ENCODE data around the gene LSM7. TPM values are rescaled to one million over a fixed set of nuclear protein-coding genes. Genes with fewer than 3 reads are reported as not detected.
A peak's percentile ranks its signal among the peaks of the same experiment; 100 is the strongest.

Gene LSM7
- total RNA-seq, 1 donor from 2014 or later, result 190 TPM

GRCh38 chr19:2345794-2346663 lies 17.6 kb upstream of the LSM7 start:
- H3K36me3 Mint-ChIP-seq (ENCODE audit: low read depth), result peaks cover 7% of the 10 kb centered on the region
- H3K4me1 Mint-ChIP-seq, result no peaks in the 10 kb centered on the region
- no peak for DNase-seq
- H3K4me3 Mint-ChIP-seq, result no peak overlapping the region
- no peaks in the 10 kb centered on the region for H3K9me3 Mint-ChIP-seq
- no peaks in the 10 kb centered on the region for H3K27me3 Mint-ChIP-seq
- H3K27ac Mint-ChIP-seq, result peak overlapping the region; percentile 23
- intact Hi-C loops (cut with micrococcal nuclease), result no loop called here

GRCh38 chr19:2345076-2345475 lies 16.7 kb upstream of the LSM7 start:
- Mint-ChIP-seq H3K27ac (no peak overlapping the region), H3K27me3 (no peaks in the 10 kb centered on the region), H3K4me1 (no peaks in the 10 kb centered on the region), H3K9me3 (no peaks in the 10 kb centered on the region), H3K4me3 (no peak overlapping the region), H3K36me3 (ENCODE audit: low read depth) (peaks cover 7% of the 10 kb centered on the region)
- no peak for DNase-seq
- intact Hi-C loops (cut with micrococcal nuclease), result no loop called here

GRCh38 chr19:2344381-2344870 lies 16.0 kb upstream of the LSM7 start:
- no peak overlapping the region for H3K27ac Mint-ChIP-seq
- intact Hi-C loops (cut with micrococcal nuclease), result no loop called here
- no peaks in the 10 kb centered on the region for H3K27me3 Mint-ChIP-seq
- H3K4me3 Mint-ChIP-seq, result no peak overlapping the region
- H3K4me1 Mint-ChIP-seq, result no peaks in the 10 kb centered on the region
- DNase-seq, result no peak
- no peaks in the 10 kb centered on the region for H3K9me3 Mint-ChIP-seq
- H3K36me3 Mint-ChIP-seq (ENCODE audit: low read depth), result peaks cover 7% of the 10 kb centered on the region

- Mint-ChIP-seq H3K36me3 (ENCODE audit: low read depth) (peaks cover 7% of the 10 kb centered on the region), H3K27me3 (no peaks in the 10 kb centered on the region), H3K4me3 (no peak overlapping the region), H3K9me3 (no peaks in the 10 kb centered on the region), H3K27ac (no peak overlapping the region), H3K4me1 (no peaks in the 10 kb centered on the region)
- no peak for DNase-seq
- intact Hi-C loops (cut with micrococcal nuclease), result no loop called here
These were observed 15.1 kb upstream of the LSM7 start for GRCh38 chr19:2343289-2343982.

GRCh38 chr19:2342656-2343288 lies 14.4 kb upstream of the LSM7 start:
- intact Hi-C loops (cut with micrococcal nuclease), result no loop called here
- no peak overlapping the region for H3K4me3 Mint-ChIP-seq

GRCh38 chr19:2341982-2342381 lies 13.6 kb upstream of the LSM7 start:
- Mint-ChIP-seq H3K4me1 (no peaks in the 10 kb centered on the region), H3K36me3 (ENCODE audit: low read depth) (peaks cover 8% of the 10 kb centered on the region), H3K27me3 (no peaks in the 10 kb centered on the region), H3K9me3 (no peaks in the 10 kb centered on the region), H3K27ac (no peak overlapping the region), H3K4me3 (no peak overlapping the region)
- intact Hi-C loops (cut with micrococcal nuclease), result no loop called here
- no peak for DNase-seq

More at GRCh38 chr19:2342656-2343288, 14.4 kb upstream of the LSM7 start:
- H3K27me3 Mint-ChIP-seq, result no peaks in the 10 kb centered on the region
- peaks cover 7% of the 10 kb centered on the region for H3K36me3 Mint-ChIP-seq (ENCODE audit: low read depth)
- H3K4me1 Mint-ChIP-seq, result no peaks in the 10 kb centered on the region
- H3K9me3 Mint-ChIP-seq, result no peaks in the 10 kb centered on the region
- no peak overlapping the region for H3K27ac Mint-ChIP-seq
- no peak for DNase-seq

GRCh38 chr19:2341244-2341751 lies 12.9 kb upstream of the LSM7 start:
- no peak for DNase-seq
- Mint-ChIP-seq H3K4me1 (peaks cover under 1% of the 10 kb centered on the region), H3K36me3 (ENCODE audit: low read depth) (peaks cover 11% of the 10 kb centered on the region), H3K27ac (no peak overlapping the region), H3K27me3 (no peaks in the 10 kb centered on the region), H3K4me3 (no peak overlapping the region), H3K9me3 (peaks cover under 1% of the 10 kb centered on the region)
- intact Hi-C loops (cut with micrococcal nuclease), result no loop called here

- no peak for DNase-seq
These were observed 12.3 kb upstream of the LSM7 start for GRCh38 chr19:2340496-2341243.

GRCh38 chr19:2339644-2340310 lies 11.4 kb upstream of the LSM7 start:
- intact Hi-C loops (cut with micrococcal nuclease), result no loop called here
- Mint-ChIP-seq H3K27me3 (no peaks in the 10 kb centered on the region), H3K4me3 (no peak overlapping the region), H3K27ac (no peak overlapping the region), H3K4me1 (peaks cover 8% of the 10 kb centered on the region), H3K36me3 (ENCODE audit: low read depth) (peaks cover 16% of the 10 kb centered on the region), H3K9me3 (peaks cover 10% of the 10 kb centered on the region)
- DNase-seq, result no peak

More at GRCh38 chr19:2340496-2341243, 12.3 kb upstream of the LSM7 start:
- H3K9me3 Mint-ChIP-seq, result peaks cover 6% of the 10 kb centered on the region
- no peak overlapping the region for H3K4me3 Mint-ChIP-seq
- intact Hi-C loops (cut with micrococcal nuclease), result no loop called here
- H3K36me3 Mint-ChIP-seq (ENCODE audit: low read depth), result peaks cover 14% of the 10 kb centered on the region
- peaks cover 7% of the 10 kb centered on the region for H3K4me1 Mint-ChIP-seq
- H3K27ac Mint-ChIP-seq, result no peak overlapping the region
- H3K27me3 Mint-ChIP-seq, result no peaks in the 10 kb centered on the region

GRCh38 chr19:2338751-2339643 lies 10.6 kb upstream of the LSM7 start:
- no peaks in the 10 kb centered on the region for H3K27me3 Mint-ChIP-seq

GRCh38 chr19:2338055-2338615 lies 9.7 kb upstream of the LSM7 start:
- H3K36me3 Mint-ChIP-seq (ENCODE audit: low read depth), result peaks cover 16% of the 10 kb centered on the region
- no peak overlapping the region for H3K27ac Mint-ChIP-seq
- H3K27me3 Mint-ChIP-seq, result no peaks in the 10 kb centered on the region
- H3K9me3 Mint-ChIP-seq, result peaks cover 10% of the 10 kb centered on the region
- no peak for DNase-seq
- H3K4me1 Mint-ChIP-seq, result peaks cover 8% of the 10 kb centered on the region
- H3K4me3 Mint-ChIP-seq, result no peak overlapping the region
- intact Hi-C loops (cut with micrococcal nuclease), result no loop called here

More at GRCh38 chr19:2338751-2339643, 10.6 kb upstream of the LSM7 start:
- intact Hi-C loops (cut with micrococcal nuclease), result no loop called here
- no peak overlapping the region for H3K27ac Mint-ChIP-seq
- no peak for DNase-seq
- peaks cover 10% of the 10 kb centered on the region for H3K9me3 Mint-ChIP-seq
- H3K4me1 Mint-ChIP-seq, result peaks cover 8% of the 10 kb centered on the region
- peaks cover 16% of the 10 kb centered on the region for H3K36me3 Mint-ChIP-seq (ENCODE audit: low read depth)
- no peak overlapping the region for H3K4me3 Mint-ChIP-seq

- no peak overlapping the region for H3K4me3 Mint-ChIP-seq
- intact Hi-C loops (cut with micrococcal nuclease), result no loop called here
- H3K36me3 Mint-ChIP-seq (ENCODE audit: low read depth), result peaks cover 16% of the 10 kb centered on the region
- peaks cover 12% of the 10 kb centered on the region for H3K4me1 Mint-ChIP-seq
- H3K27me3 Mint-ChIP-seq, result no peaks in the 10 kb centered on the region
- peaks cover 10% of the 10 kb centered on the region for H3K9me3 Mint-ChIP-seq
- no peak for DNase-seq
- no peak overlapping the region for H3K27ac Mint-ChIP-seq
These were observed 8.9 kb upstream of the LSM7 start for GRCh38 chr19:2337329-2337707.

Measured in activated CD4-positive, alpha-beta T cell treated with anti-CD3 and anti-CD28 coated beads, Interleukin-2, amount 10 ng/mL, durations not matched to agents 24 days and 14 days (primary cell).